ENCODE measurements around the gene SDK1.

The SDK1 gene

GRCh38 chr7:4107839-4108238, 806.8 kb downstream of the SDK1 start:
- TF ChIP-seq CTCF (IDR thresholded peaks at IDR 0.05; ENCODE audit: low read depth, low read length) = no peak
- no peak overlapping the region for H3K27ac ChIP-seq
- no peaks in the 10 kb centered on the region for H3K27me3 ChIP-seq (ENCODE audit: insufficient read depth, low read depth, severe bottlenecking)
- H3K9me3 ChIP-seq (ENCODE audit: severe bottlenecking) = no peaks in the 10 kb centered on the region
- no peak overlapping the region for H3K4me3 ChIP-seq (ENCODE audit: low read depth, low read length)
- DNase-seq = no peak
- H3K36me3 ChIP-seq = no peaks in the 10 kb centered on the region

- Histone ChIP-seq H3K27me3 (ENCODE audit: insufficient read depth, low read depth, severe bottlenecking) (no peaks in the 10 kb centered on the region), H3K36me3 (peaks cover 5% of the 10 kb centered on the region), H3K27ac (no peak overlapping the region), H3K4me3 (ENCODE audit: low read depth, low read length) (no peak overlapping the region), H3K9me3 (ENCODE audit: severe bottlenecking) (no peaks in the 10 kb centered on the region)
- TF ChIP-seq CTCF (IDR thresholded peaks at IDR 0.05; ENCODE audit: low read depth, low read length) = no peak
- no peak for DNase-seq
Observed at GRCh38 chr7:4108951-4109350, 807.9 kb downstream of the SDK1 start.

- no peak for DNase-seq
Observed at GRCh38 chr7:4109481-4110110, 808.5 kb downstream of the SDK1 start.

GRCh38 chr7:4110438-4110837, 809.4 kb downstream of the SDK1 start:
- peaks cover 14% of the 10 kb centered on the region for H3K36me3 ChIP-seq
- no peak overlapping the region for H3K27ac ChIP-seq
- no peak for TF ChIP-seq CTCF (IDR thresholded peaks at IDR 0.05; ENCODE audit: low read depth, low read length)
- no peaks in the 10 kb centered on the region for H3K9me3 ChIP-seq (ENCODE audit: severe bottlenecking)
- no peak for DNase-seq
- H3K4me3 ChIP-seq (ENCODE audit: low read depth, low read length) = no peak overlapping the region
- H3K27me3 ChIP-seq (ENCODE audit: insufficient read depth, low read depth, severe bottlenecking) = no peaks in the 10 kb centered on the region

More at GRCh38 chr7:4109481-4110110, 808.5 kb downstream of the SDK1 start:
- no peak overlapping the region for H3K4me3 ChIP-seq (ENCODE audit: low read depth, low read length)
- H3K36me3 ChIP-seq = peaks cover 11% of the 10 kb centered on the region
- H3K27me3 ChIP-seq (ENCODE audit: insufficient read depth, low read depth, severe bottlenecking) = no peaks in the 10 kb centered on the region
- no peaks in the 10 kb centered on the region for H3K9me3 ChIP-seq (ENCODE audit: severe bottlenecking)
- no peak overlapping the region for H3K27ac ChIP-seq
- no peak for TF ChIP-seq CTCF (IDR thresholded peaks at IDR 0.05; ENCODE audit: low read depth, low read length)

GRCh38 chr7:4111166-4111565, 810.1 kb downstream of the SDK1 start:
- no peaks in the 10 kb centered on the region for H3K9me3 ChIP-seq (ENCODE audit: severe bottlenecking)
- no peak overlapping the region for H3K27ac ChIP-seq
- H3K4me3 ChIP-seq (ENCODE audit: low read depth, low read length) = no peak overlapping the region
- H3K27me3 ChIP-seq (ENCODE audit: insufficient read depth, low read depth, severe bottlenecking) = no peaks in the 10 kb centered on the region
- DNase-seq = no peak
- peaks cover 14% of the 10 kb centered on the region for H3K36me3 ChIP-seq
- TF ChIP-seq CTCF (IDR thresholded peaks at IDR 0.05; ENCODE audit: low read depth, low read length) = no peak

- TF ChIP-seq CTCF (IDR thresholded peaks at IDR 0.05; ENCODE audit: low read depth, low read length) = no peak
- Histone ChIP-seq H3K9me3 (ENCODE audit: severe bottlenecking) (no peaks in the 10 kb centered on the region), H3K36me3 (peaks cover 14% of the 10 kb centered on the region), H3K4me3 (ENCODE audit: low read depth, low read length) (no peak overlapping the region), H3K27ac (no peak overlapping the region), H3K27me3 (ENCODE audit: insufficient read depth, low read depth, severe bottlenecking) (no peaks in the 10 kb centered on the region)
- peak; percentile 17 for DNase-seq
Observed at GRCh38 chr7:4113271-4113670, 812.2 kb downstream of the SDK1 start.
